Loucy (cell line): ENCODE data around the gene TNS4.

ENCODE experiments used
- H2AFZ ChIP-seq: fragments of 200-600 bp; sonication (generic); 2 replicates; pipeline ENCODE4 v1.6.0; 2016; ENCODE audit warnings: antibody characterized with exemption, mild to moderate bottlenecking, low read length, moderate library complexity
- H3F3A ChIP-seq: fragments of 200-600 bp; 2 replicates; pipeline ENCODE4 v1.6.0; 2016; ENCODE audit warnings: antibody characterized with exemption, low read depth, mild to moderate bottlenecking
- H3K27me3 ChIP-seq: fragments of 200-600 bp; sonication (generic); 2 replicates; pipeline ENCODE4 v1.6.1; 2014; ENCODE audit warnings: low read length, mild to moderate bottlenecking; ENCODE audit not compliant: insufficient read depth, poor library complexity, severe bottlenecking
- H3K36me3 ChIP-seq: fragments of 200-600 bp; sonication (generic); 2 replicates; pipeline ENCODE4 v1.6.1; 2016; ENCODE audit warnings: low read length; ENCODE audit not compliant: insufficient read depth
- H3K4me1 ChIP-seq: fragments of 200-600 bp; sonication (generic); 2 replicates; pipeline ENCODE4 v1.5.1; 2014; ENCODE audit warnings: low read length, mild to moderate bottlenecking; ENCODE audit not compliant: insufficient read depth, poor library complexity, severe bottlenecking
- H3K4me2 ChIP-seq: fragments of 200-600 bp; sonication (generic); 2 replicates; pipeline ENCODE4 v1.6.0; 2014; ENCODE audit warnings: antibody characterized with exemption, low read length, low read depth, mild to moderate bottlenecking; ENCODE audit not compliant: poor library complexity, severe bottlenecking
- H3K4me3 ChIP-seq: fragments of 200-600 bp; sonication (generic); 2 replicates; pipeline ENCODE4 v1.5.1; 2014; ENCODE audit warnings: low read length, mild to moderate bottlenecking, mixed read lengths; ENCODE audit not compliant: poor library complexity, severe bottlenecking
- H3K79me2 ChIP-seq: fragments of 200-600 bp; sonication (generic); 2 replicates; pipeline ENCODE4 v1.6.1; 2014; ENCODE audit warnings: low read length; ENCODE audit not compliant: insufficient read depth
- H3K9ac ChIP-seq: fragments of 200-600 bp; sonication (generic); 2 replicates; pipeline ENCODE4 v1.6.0; 2014; ENCODE audit warnings: mild to moderate bottlenecking, low read depth, low read length, moderate library complexity; ENCODE audit not compliant: poor library complexity, severe bottlenecking
- H3K9me2 ChIP-seq: fragments of 200-600 bp; sonication (generic); replicated peaks from 2 replicates; pipeline ENCODE4 v1.6.1; 2016; ENCODE audit warnings: low read depth, low read length, mixed read lengths
- H3K9me3 ChIP-seq: fragments of 200-600 bp; sonication (generic); 2 replicates; pipeline ENCODE4 v1.6.1; 2014; ENCODE audit warnings: mild to moderate bottlenecking, antibody characterized with exemption, low read length, low read depth; ENCODE audit not compliant: insufficient read depth
- H4K20me1 ChIP-seq: fragments of 200-600 bp; sonication (generic); 2 replicates; pipeline ENCODE4 v1.6.0; 2014; ENCODE audit warnings: antibody characterized with exemption, low read length, mild to moderate bottlenecking; ENCODE audit not compliant: insufficient read depth, poor library complexity, severe bottlenecking
- CTCF ChIP-seq: fragments of 200-600 bp; sonication (generic); conservative IDR thresholded peaks from 2 replicates; pipeline ENCODE4 v1.5.1; 2014; ENCODE audit warnings: mild to moderate bottlenecking, antibody characterized with exemption, low read length
- EZH2phosphoT487 ChIP-seq: fragments of 200-600 bp; IDR thresholded peaks from 2 replicates; pipeline ENCODE4 v1.6.1; 2018; ENCODE audit warnings: antibody characterized with exemption, mild to moderate bottlenecking, moderate library complexity, borderline replicate concordance

Gene TNS4

GRCh38 chr17:40437095-40437732 lies 64.2 kb downstream of the TNS4 start:
- H3K4me1 ChIP-seq, result peaks cover 34% of the 10 kb centered on the region
- peak overlapping the region; percentile 14 for H3K9ac ChIP-seq
- H3K9me3 ChIP-seq, result no peaks in the 10 kb centered on the region
- H3K79me2 ChIP-seq, result no peaks in the 10 kb centered on the region
- H3F3A ChIP-seq, result no peaks in the 10 kb centered on the region
- H3K36me3 ChIP-seq, result no peaks in the 10 kb centered on the region
- no peak overlapping the region for H2AFZ ChIP-seq
- no peaks in the 10 kb centered on the region for H3K9me2 ChIP-seq
- no peak overlapping the region for H3K4me3 ChIP-seq
- no peaks in the 10 kb centered on the region for H4K20me1 ChIP-seq
- TF ChIP-seq CTCF (no peak), EZH2phosphoT487 (no peak)
- H3K27me3 ChIP-seq, result no peaks in the 10 kb centered on the region
- peak overlapping the region; percentile 14 for H3K4me2 ChIP-seq

GRCh38 chr17:40436636-40437035 lies 64.8 kb downstream of the TNS4 start:
- Histone ChIP-seq H3K4me1 (peaks cover 34% of the 10 kb centered on the region), H3K27me3 (no peaks in the 10 kb centered on the region), H3K36me3 (no peaks in the 10 kb centered on the region), H3F3A (no peaks in the 10 kb centered on the region), H3K9me3 (no peaks in the 10 kb centered on the region), H2AFZ (no peak overlapping the region), H3K79me2 (no peaks in the 10 kb centered on the region), H3K4me2 (peak overlapping the region; percentile 14), H3K9me2 (no peaks in the 10 kb centered on the region), H3K9ac (peak overlapping the region; percentile 10), H4K20me1 (no peaks in the 10 kb centered on the region), H3K4me3 (no peak overlapping the region)
- no peak for TF ChIP-seq CTCF
- no peak for TF ChIP-seq EZH2phosphoT487

GRCh38 chr17:40433551-40434415 lies 67.6 kb downstream of the TNS4 start:
- Histone ChIP-seq H3F3A (no peaks in the 10 kb centered on the region), H3K4me2 (no peak overlapping the region), H2AFZ (peak overlapping the region; percentile 34; the same call in 1 of the 2 replicates), H4K20me1 (no peaks in the 10 kb centered on the region), H3K4me1 (peaks cover 34% of the 10 kb centered on the region), H3K9me3 (no peaks in the 10 kb centered on the region), H3K36me3 (no peaks in the 10 kb centered on the region), H3K79me2 (no peaks in the 10 kb centered on the region), H3K9ac (peak overlapping the region; percentile 34), H3K9me2 (no peaks in the 10 kb centered on the region), H3K27me3 (no peaks in the 10 kb centered on the region), H3K4me3 (no peak overlapping the region)
- peak; percentile 73 for TF ChIP-seq CTCF
- no peak for TF ChIP-seq EZH2phosphoT487
